Panc1 (cell line): ENCODE results near the gene ZBED4. TPM values are rescaled to one million over a fixed set of nuclear protein-coding genes. Genes with fewer than 3 reads are reported as not detected.

Experiments used
- ATAC-seq: fragments of 200-7000 bp; cut with Tn5 transposase; 2 replicates; pipeline ENCODE4 v1.9.1; 2020; ENCODE audit warnings: mild to moderate bottlenecking, moderate library complexity
- BruUV-seq: library from RNA; stranded (reverse); fragments of 400-500 nt; replicated peaks from 2 replicates; lab custom pipeline; 2021; lab: Mats Ljungman, UMichigan
- CTCF ChIA-PET: fragments of 300-600 bp; sonication (Branson Sonifier 250); formaldehyde crosslinking; loops from one replicate; lab custom pipeline; 2022; ENCODE audit warnings: antibody characterized with exemption; lab: Charles Lee
- POLR2A ChIA-PET: fragments of 300-600 bp; sonication (Branson Sonifier 250); formaldehyde crosslinking; loops from one replicate; lab custom pipeline; 2022; ENCODE audit warnings: antibody characterized with exemption; lab: Charles Lee
- DNase-seq: peaks from one replicate; pipeline ENCODE4 v3.0.0-alpha.2; 2010; ENCODE audit warnings: low read depth, low spot score
- H3K27ac ChIP-seq: 2 replicates; pipeline ENCODE4 v1.5.1; 2011; ENCODE audit warnings: mild to moderate bottlenecking, low read length, inconsistent platforms
- H3K27me3 ChIP-seq: fragments of 200-500 bp; sonication (Bioruptor generic); 2 replicates; pipeline ENCODE4 v1.6.0; 2014; ENCODE audit warnings: low read length, inconsistent platforms; ENCODE audit not compliant: control insufficient read depth, insufficient read depth
- H3K36me3 ChIP-seq: fragments of 200-500 bp; sonication (Bioruptor generic); 2 replicates; pipeline ENCODE4 v1.5.1; 2014; ENCODE audit warnings: inconsistent platforms, mild to moderate bottlenecking, low read length, moderate library complexity; ENCODE audit not compliant: control insufficient read depth, insufficient read depth
- H3K4me1 ChIP-seq: 2 replicates; pipeline ENCODE4 v1.5.1; 2011; ENCODE audit warnings: inconsistent platforms, mild to moderate bottlenecking, low read length, moderate library complexity; ENCODE audit not compliant: control insufficient read depth, insufficient read depth
- H3K4me3 ChIP-seq, 2 experiments: 2 replicates each; pipeline ENCODE4 v1.5.1; 2011 to 2012; ENCODE audit warnings: low read depth in 2 of 2, low read length in 2 of 2, mild to moderate bottlenecking in 2 of 2, inconsistent platforms in 1 of 2, moderate library complexity in 1 of 2
- H3K9me3 ChIP-seq: fragments of 200-500 bp; sonication (Bioruptor generic); 2 replicates; pipeline ENCODE4 v1.5.1; 2014; ENCODE audit warnings: low read depth, mild to moderate bottlenecking, inconsistent platforms, low read length, moderate library complexity; ENCODE audit not compliant: control insufficient read depth, insufficient read depth
- CTCF ChIP-seq: fragments of 450-650 bp; IDR thresholded peaks from 2 replicates; pipeline ENCODE4 v1.5.1; 2017; ENCODE audit warnings: mild to moderate bottlenecking
- POLR2AphosphoS5 ChIP-seq: IDR thresholded peaks from 2 replicates; pipeline ENCODE4 v1.6.1; 2012; ENCODE audit warnings: mild to moderate bottlenecking, low read depth, low read length, moderate library complexity
- REST ChIP-seq, 2 experiments: IDR thresholded peaks; 2 replicates each; pipeline ENCODE4 v1.6.1; 2011 to 2012; ENCODE audit warnings: low read depth in 2 of 2, control low read depth in 1 of 2, low read length in 1 of 2, mild to moderate bottlenecking in 1 of 2, moderate library complexity in 1 of 2; ENCODE audit not compliant: insufficient read depth in 1 of 2
- SIN3A ChIP-seq: IDR thresholded peaks from 2 replicates; pipeline ENCODE4 v1.6.1; 2012; ENCODE audit warnings: low read depth, mild to moderate bottlenecking, low read length, moderate library complexity, borderline replicate concordance; ENCODE audit not compliant: insufficient read depth
- TCF7L2 ChIP-seq: IDR thresholded peaks from 2 replicates; pipeline ENCODE4 v1.6.1; 2011; ENCODE audit warnings: mild to moderate bottlenecking, low read depth, low read length, inconsistent platforms
- in situ Hi-C: cut with HindIII; loops from 2 replicates; pipeline ENCODE4 v1.10.0; 2016; ENCODE audit warnings: low sequenced_read_pairs, low pct_unique_long_range_greater_than_20kb
- intact Hi-C: fragments of 100-400 bp; cut with micrococcal nuclease; formaldehyde crosslinking; loops from one replicate; pipeline ENCODE4 v1.10.0; 2022; ENCODE audit not compliant: unreplicated experiment
- total RNA-seq: library from RNA; stranded (reverse); gene quantifications from one replicate; pipeline ENCODE4 v1.2.1, GENCODE V29; 2021; ENCODE audit not compliant: unreplicated experiment

ZBED4 gene
- total RNA-seq, 1 experiment from 2014 or later: 17.3 TPM

DNA sequence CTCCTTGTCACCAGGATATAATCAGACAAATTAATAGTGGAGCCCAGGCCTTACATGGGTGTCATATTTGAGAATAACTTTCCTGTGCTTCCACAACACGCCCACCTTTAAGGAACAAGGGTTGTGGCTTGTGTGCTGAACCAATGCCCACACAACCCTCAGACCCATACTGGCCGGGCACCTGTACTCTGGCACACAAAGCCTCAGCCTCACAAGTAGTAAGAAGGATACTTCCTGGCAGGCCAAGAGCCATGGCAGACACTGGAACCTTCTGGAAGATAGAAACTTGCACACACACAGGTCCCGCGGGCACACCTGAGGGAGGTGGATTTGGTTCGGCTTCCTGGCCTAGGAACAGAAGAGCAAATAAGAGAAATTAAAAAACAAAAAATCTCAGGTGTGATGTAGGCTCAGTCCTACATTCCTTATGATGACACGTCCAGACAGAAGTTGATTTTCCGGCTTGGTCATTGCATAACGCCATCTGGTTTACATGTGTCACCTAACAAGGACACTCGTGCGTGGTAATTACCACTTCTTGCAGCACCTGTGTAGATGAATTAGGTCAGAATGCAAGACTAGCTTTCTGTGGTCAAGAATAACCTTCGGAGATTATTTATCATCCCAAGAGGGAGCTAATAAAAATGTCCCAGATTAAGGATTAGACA lies 20.2 kb upstream of the ZBED4 start:
- TF ChIP-seq REST (IDR thresholded peaks at IDR 0.05; ENCODE audit: insufficient read depth in 1 of 2, low read depth in 2 of 2, low read length in 1 of 2) (no peak), POLR2AphosphoS5 (no peak), CTCF (no peak), SIN3A (no peak), TCF7L2 (no peak)
- no peak overlapping the region for H3K27ac ChIP-seq
- in situ Hi-C loops: no loop called here
- H3K27me3 ChIP-seq: no peaks in the 10 kb centered on the region
- no peaks in the 10 kb centered on the region for H3K36me3 ChIP-seq
- no peaks in the 10 kb centered on the region for H3K4me1 ChIP-seq
- H3K9me3 ChIP-seq: no peaks in the 10 kb centered on the region
- POLR2A ChIA-PET: no interaction called here
- BruUV-seq: no TSS peak
- DNase-seq (no peak), ATAC-seq (no peak)
- CTCF ChIA-PET: no interaction called here
- H3K4me3 ChIP-seq: no peak overlapping the region
- intact Hi-C loops: no loop called here

- ChIA-PET CTCF (no interaction called here), POLR2A (no interaction called here)
- Histone ChIP-seq H3K4me3 (no peak overlapping the region), H3K4me1 (no peaks in the 10 kb centered on the region), H3K9me3 (no peaks in the 10 kb centered on the region), H3K36me3 (no peaks in the 10 kb centered on the region), H3K27ac (no peak overlapping the region), H3K27me3 (no peaks in the 10 kb centered on the region)
- intact Hi-C loops: no loop called here
- no peak for TF ChIP-seq SIN3A
- no peak for TF ChIP-seq CTCF
- no peak for TF ChIP-seq POLR2AphosphoS5
- no peak for TF ChIP-seq REST (IDR thresholded peaks at IDR 0.05; ENCODE audit: insufficient read depth in 1 of 2, low read depth in 2 of 2, low read length in 1 of 2)
- no peak for TF ChIP-seq TCF7L2
- no TSS peak for BruUV-seq
- ATAC-seq (no peak), DNase-seq (no peak)
- in situ Hi-C loops: no loop called here
Observed at GRCh38 chr22:49838771-49839717, 14.6 kb upstream of the ZBED4 start.
